Stimulated activated CD4-positive, alpha-beta T cell treated with anti-CD3 and anti-CD28 coated beads, Interleukin-2, amount 100 ng/mL, for 4 hours (primary cell): ENCODE results near the gene LNPEP.
"Not testable (repeated sequence)": the region's sequence is repeated elsewhere in the genome, so short reads cannot be mapped to it uniquely, and the experiment has no call there.

Experiments
- DNase-seq: peaks from one replicate; pipeline ENCODE4 v3.0.0-alpha.2; 2020; ENCODE audit warnings: low read depth

LNPEP gene

GRCh38 chr5:97065475-97065874 lies 129.6 kb downstream of the LNPEP start:
- no peak for DNase-seq

- no peak for DNase-seq
These were observed 131.5 kb downstream of the LNPEP start for GRCh38 chr5:97067296-97067850.

GRCh38 chr5:97070234-97070633 lies 134.4 kb downstream of the LNPEP start:
- DNase-seq: no peak

- DNase-seq: no peak
These were observed 135.2 kb downstream of the LNPEP start for GRCh38 chr5:97071101-97071500.

- DNase-seq: no peak
These were observed 136.1 kb downstream of the LNPEP start for GRCh38 chr5:97071993-97072392.

GRCh38 chr5:97072696-97073095 lies 136.8 kb downstream of the LNPEP start:
- no peak for DNase-seq

- no peak for DNase-seq
These were observed 137.5 kb downstream of the LNPEP start for GRCh38 chr5:97073420-97073819.

- DNase-seq: no peak
These were observed 139.1 kb downstream of the LNPEP start for GRCh38 chr5:97074859-97075489.

GRCh38 chr5:97075649-97076048 lies 139.8 kb downstream of the LNPEP start:
- no peak for DNase-seq

GRCh38 chr5:97076098-97076497 lies 140.2 kb downstream of the LNPEP start:
- no peak for DNase-seq

GRCh38 chr5:97077246-97077645 lies 141.4 kb downstream of the LNPEP start:
- no peak for DNase-seq

- no peak for DNase-seq
These were observed 143.3 kb downstream of the LNPEP start for GRCh38 chr5:97078958-97079743.

GRCh38 chr5:97084782-97085458 lies 149.0 kb downstream of the LNPEP start:
- not testable (repeated sequence) for DNase-seq

- no peak for DNase-seq
These were observed 149.7 kb downstream of the LNPEP start for GRCh38 chr5:97085459-97086181.
